ENCODE measurements around the gene STK32C.

The STK32C gene

DNA sequence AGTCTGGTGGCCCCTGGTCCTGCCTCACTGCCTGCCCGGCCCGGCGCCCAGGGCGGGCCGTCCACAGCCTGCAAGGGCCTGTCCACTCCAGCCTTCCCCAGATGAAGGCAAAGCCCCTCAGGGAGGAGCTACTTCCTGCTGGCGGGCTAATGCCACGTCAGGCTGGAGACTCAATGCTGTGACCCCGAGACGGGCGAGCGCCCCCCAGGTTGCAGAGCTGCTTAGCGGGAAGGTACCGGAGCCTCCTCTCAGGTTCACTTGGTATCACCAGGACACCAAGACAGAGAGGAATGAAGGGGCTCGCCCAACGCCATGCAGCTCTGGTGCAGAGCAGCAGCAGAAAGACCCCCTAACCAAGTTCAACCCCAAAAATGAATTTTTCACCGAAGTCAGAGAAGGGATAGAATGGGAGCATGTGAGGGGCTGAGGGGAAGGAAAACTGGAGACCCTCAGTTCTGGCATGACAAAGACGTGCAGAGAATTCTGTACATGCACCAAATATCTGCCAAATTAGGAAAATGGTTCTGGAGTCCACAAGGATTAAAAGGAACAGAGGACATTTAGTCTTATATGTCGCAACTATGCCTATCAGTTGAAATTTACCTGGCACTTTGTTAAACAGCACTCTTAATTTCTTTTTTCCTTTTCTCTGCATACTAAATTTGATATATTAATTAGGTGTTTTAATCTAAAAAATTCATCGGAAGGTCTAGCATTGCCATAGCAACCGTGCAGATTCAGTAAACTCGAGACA lies 2.8 kb downstream of the STK32C start:
- H3K4me1 ChIP-seq (ENCODE audit: insufficient read depth, insufficient read length): peaks cover 17% of the 10 kb centered on the region
- TF ChIP-seq ZNF274 (IDR thresholded peaks at IDR 0.05; ENCODE audit: low read depth, low read length): no peak
- no peak for TF ChIP-seq YY1 (IDR thresholded peaks at IDR 0.05; ENCODE audit: insufficient read depth, insufficient read length)
- no peak for TF ChIP-seq SUZ12 (IDR thresholded peaks at IDR 0.05; ENCODE audit: extremely low read depth, insufficient read depth, insufficient read length)
- peaks cover 37% of the 10 kb centered on the region for H3K27me3 ChIP-seq (ENCODE audit: insufficient read depth, insufficient read length)
- no peak overlapping the region for H3K9ac ChIP-seq (ENCODE audit: insufficient read length, low read depth)
- peaks cover 11% of the 10 kb centered on the region; the same call in 1 of the 2 replicates for H3K9me3 ChIP-seq (ENCODE audit: insufficient read depth, low read length)
- DNase-seq (ENCODE audit: low read depth, low spot score): no peak
- H3K36me3 ChIP-seq (ENCODE audit: insufficient read depth, insufficient read length, low read length): no peaks in the 10 kb centered on the region
- no peak overlapping the region for H3K4me3 ChIP-seq (ENCODE audit: insufficient read length, low read depth)

DNA sequence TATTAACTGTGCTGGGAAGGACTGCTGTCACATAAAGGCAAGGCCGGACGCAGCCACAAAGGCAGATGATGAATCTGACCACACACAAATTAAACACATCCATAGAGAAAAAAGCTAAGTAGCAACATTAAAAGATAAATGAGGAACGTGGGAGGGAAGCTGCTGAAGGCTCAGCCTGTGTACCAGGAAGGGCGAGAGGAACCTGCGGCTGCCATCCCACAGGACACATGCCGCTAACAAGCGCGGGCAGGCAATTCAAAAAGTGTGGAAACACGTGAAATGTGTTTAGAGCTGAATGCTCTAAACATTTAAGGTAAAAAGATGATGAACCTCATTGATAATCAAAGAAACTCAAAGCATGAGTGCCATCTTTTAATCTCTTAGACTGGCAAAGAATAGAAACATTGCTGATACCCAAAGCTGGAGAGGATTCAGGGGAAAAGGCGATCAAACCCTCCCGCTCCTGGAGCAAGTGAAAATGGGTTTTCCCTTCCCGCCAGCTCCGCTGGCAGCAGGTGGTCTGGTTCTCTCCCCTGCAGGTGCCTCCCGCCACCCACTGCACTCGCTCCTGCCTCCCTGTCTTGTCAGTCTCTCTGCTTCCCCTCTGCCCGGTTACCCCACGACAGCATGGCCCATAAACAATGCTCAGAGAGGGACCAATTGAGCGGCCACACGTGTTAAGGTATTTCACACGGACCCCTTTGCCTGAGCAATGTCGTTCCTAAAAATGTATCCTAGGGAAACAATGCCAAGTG lies 4.2 kb downstream of the STK32C start:
- peaks cover 23% of the 10 kb centered on the region for H3K27me3 ChIP-seq (ENCODE audit: insufficient read depth, insufficient read length)
- no peaks in the 10 kb centered on the region for H3K36me3 ChIP-seq (ENCODE audit: insufficient read depth, insufficient read length, low read length)
- no peak for DNase-seq (ENCODE audit: low read depth, low spot score)
- TF ChIP-seq YY1 (IDR thresholded peaks at IDR 0.05; ENCODE audit: insufficient read depth, insufficient read length): no peak
- H3K4me1 ChIP-seq (ENCODE audit: insufficient read depth, insufficient read length): peaks cover 17% of the 10 kb centered on the region
- no peak overlapping the region for H3K4me3 ChIP-seq (ENCODE audit: insufficient read length, low read depth)
- H3K9ac ChIP-seq (ENCODE audit: insufficient read length, low read depth): no peak overlapping the region
- H3K9me3 ChIP-seq (ENCODE audit: insufficient read depth, low read length): peaks cover 11% of the 10 kb centered on the region; the same call in 1 of the 2 replicates

DNA sequence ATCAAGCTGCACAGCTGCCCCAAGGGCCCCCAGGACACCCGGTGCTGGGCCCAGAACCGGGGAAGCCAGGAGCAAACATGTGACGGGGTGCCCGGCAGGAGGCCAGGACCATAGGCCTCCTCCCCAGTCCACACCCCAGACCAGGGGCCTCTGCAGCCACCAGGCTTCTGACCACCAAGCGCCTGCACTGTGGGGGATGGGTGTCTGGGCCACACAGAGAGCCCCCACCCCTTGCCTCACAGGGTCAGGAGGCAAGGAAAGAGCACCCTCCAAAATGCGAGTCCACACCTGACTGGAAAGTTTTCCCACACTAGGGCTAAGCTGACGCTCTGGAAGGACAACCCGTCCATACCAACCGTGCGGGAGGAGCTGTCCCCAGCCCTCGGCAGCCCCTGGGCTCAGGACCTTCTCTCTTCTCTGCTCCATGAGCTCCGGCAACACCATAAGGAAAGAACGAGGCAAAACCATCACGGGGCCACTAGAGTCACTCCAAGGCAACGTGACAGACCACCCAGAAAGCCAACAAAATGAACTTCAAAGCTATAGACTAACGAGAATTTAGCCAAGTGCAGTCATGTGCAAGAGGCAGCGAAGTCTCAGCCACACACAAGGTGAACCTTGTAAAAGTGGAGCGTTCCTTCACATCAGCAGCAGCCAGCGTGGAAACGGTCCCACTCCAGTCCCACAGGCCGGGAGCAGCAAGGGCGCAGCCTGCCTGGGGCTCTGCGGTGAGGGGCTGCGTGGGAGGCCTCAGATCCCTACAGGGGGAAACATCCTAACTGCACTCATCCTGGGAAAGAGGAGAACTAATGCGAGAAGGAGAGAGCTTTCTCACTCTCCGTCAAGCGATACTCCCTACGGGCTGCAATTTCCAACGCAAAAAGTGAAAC lies 5.1 kb downstream of the STK32C start:
- TF ChIP-seq SUZ12 (IDR thresholded peaks at IDR 0.05; ENCODE audit: extremely low read depth, insufficient read depth, insufficient read length) (no peak), ZNF274 (IDR thresholded peaks at IDR 0.05; ENCODE audit: low read depth, low read length) (no peak), YY1 (IDR thresholded peaks at IDR 0.05; ENCODE audit: insufficient read depth, insufficient read length) (no peak)
- H3K4me3 ChIP-seq (ENCODE audit: insufficient read length, low read depth): no peak overlapping the region
- H3K36me3 ChIP-seq (ENCODE audit: insufficient read depth, insufficient read length, low read length): no peaks in the 10 kb centered on the region
- H3K27me3 ChIP-seq (ENCODE audit: insufficient read depth, insufficient read length): peaks cover 22% of the 10 kb centered on the region
- H3K9ac ChIP-seq (ENCODE audit: insufficient read length, low read depth): no peak overlapping the region
- DNase-seq (ENCODE audit: low read depth, low spot score): no peak
- H3K9me3 ChIP-seq (ENCODE audit: insufficient read depth, low read length): peaks cover 11% of the 10 kb centered on the region; the same call in 1 of the 2 replicates
- peaks cover 17% of the 10 kb centered on the region for H3K4me1 ChIP-seq (ENCODE audit: insufficient read depth, insufficient read length)

DNA sequence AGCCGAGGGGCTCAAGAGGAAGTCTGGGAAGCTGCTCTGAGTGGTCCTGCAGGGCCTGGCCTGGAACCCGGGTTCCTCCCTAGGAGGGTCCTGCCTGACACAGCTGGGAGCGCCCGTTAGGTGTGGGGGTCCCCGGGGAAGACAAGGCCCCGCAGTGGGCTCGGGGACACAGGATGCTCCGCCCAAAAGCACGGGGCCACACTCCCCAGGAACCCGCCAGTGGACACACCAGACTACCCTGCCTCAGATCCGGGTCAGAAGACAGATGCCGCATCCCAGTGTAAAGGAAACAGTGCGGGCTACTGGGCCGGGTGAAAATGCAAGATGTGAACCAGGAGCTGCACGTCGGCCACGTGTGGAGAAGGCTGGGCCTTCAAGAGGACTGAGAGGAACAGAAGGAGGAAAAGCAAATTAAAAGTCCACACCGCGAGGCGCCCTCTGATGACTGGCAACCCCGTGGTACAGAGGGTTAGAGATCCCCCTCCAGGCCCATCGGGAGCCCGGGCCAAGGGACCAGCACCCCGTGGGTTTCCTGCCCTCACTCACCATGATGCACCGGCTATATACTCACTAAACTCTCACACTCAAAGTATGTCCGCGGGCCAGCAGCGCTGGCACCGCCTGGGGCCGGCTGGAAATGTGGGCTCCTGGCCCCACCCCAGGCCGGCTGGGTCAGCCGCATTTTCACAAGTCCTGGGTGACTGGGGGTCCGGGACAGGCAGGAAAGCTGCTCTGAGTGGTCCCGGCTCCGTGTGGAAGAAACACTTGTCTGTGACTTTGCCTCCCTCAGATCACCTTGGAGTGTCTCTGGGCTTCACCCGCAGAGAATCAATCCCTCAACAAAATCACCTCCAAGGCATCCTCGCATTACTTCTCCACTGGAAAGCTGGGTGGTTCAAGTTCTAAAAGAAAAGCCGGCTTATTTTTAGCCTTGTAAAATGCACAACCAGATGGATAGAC lies 6.1 kb downstream of the STK32C start:
- Histone ChIP-seq H3K4me3 (ENCODE audit: insufficient read length, low read depth) (no peak overlapping the region), H3K4me1 (ENCODE audit: insufficient read depth, insufficient read length) (peaks cover 14% of the 10 kb centered on the region), H3K9ac (ENCODE audit: insufficient read length, low read depth) (no peak overlapping the region), H3K36me3 (ENCODE audit: insufficient read depth, insufficient read length, low read length) (no peaks in the 10 kb centered on the region), H3K9me3 (ENCODE audit: insufficient read depth, low read length) (peaks cover 11% of the 10 kb centered on the region; the same call in 1 of the 2 replicates), H3K27me3 (ENCODE audit: insufficient read depth, insufficient read length) (peaks cover 13% of the 10 kb centered on the region)
- TF ChIP-seq SUZ12 (IDR thresholded peaks at IDR 0.05; ENCODE audit: extremely low read depth, insufficient read depth, insufficient read length): no peak
- no peak for TF ChIP-seq ZNF274 (IDR thresholded peaks at IDR 0.05; ENCODE audit: low read depth, low read length)
- no peak for TF ChIP-seq YY1 (IDR thresholded peaks at IDR 0.05; ENCODE audit: insufficient read depth, insufficient read length)
- no peak for DNase-seq (ENCODE audit: low read depth, low spot score)

DNA sequence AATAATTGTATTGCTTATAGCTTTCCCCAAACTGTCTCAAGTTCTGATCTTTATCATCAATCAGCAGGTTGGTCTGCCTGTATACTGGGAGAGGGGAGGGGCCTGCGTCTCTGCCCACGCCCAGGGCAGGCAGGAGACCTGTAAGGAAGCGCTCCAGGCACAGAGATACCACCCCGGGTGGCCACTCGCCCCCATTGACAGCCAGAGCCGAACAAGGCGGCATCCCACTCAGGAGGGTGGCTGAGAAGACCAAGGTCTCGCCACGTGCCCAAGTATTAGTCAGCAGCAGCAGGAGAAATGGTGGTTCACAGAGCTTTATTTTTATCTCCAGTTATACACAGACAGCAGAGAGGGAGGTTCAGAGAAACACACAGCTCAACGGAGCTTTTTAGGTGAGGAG lies 7.2 kb downstream of the STK32C start:
- Histone ChIP-seq H3K4me1 (ENCODE audit: insufficient read depth, insufficient read length) (peaks cover 13% of the 10 kb centered on the region), H3K27me3 (ENCODE audit: insufficient read depth, insufficient read length) (peaks cover 2% of the 10 kb centered on the region), H3K36me3 (ENCODE audit: insufficient read depth, insufficient read length, low read length) (no peaks in the 10 kb centered on the region), H3K9ac (ENCODE audit: insufficient read length, low read depth) (no peak overlapping the region), H3K9me3 (ENCODE audit: insufficient read depth, low read length) (peaks cover 3% of the 10 kb centered on the region; the same call in 1 of the 2 replicates), H3K4me3 (ENCODE audit: insufficient read length, low read depth) (no peak overlapping the region)
- no peak for TF ChIP-seq YY1 (IDR thresholded peaks at IDR 0.05; ENCODE audit: insufficient read depth, insufficient read length)
- no peak for TF ChIP-seq ZNF274 (IDR thresholded peaks at IDR 0.05; ENCODE audit: low read depth, low read length)
- TF ChIP-seq SUZ12 (IDR thresholded peaks at IDR 0.05; ENCODE audit: extremely low read depth, insufficient read depth, insufficient read length): no peak
- no peak for DNase-seq (ENCODE audit: low read depth, low spot score)
